Mesenchymal stem cell (in vitro differentiated cells and primary cell): ENCODE measurements around the gene HCN4.
A peak's percentile ranks its signal among the peaks of the same experiment; 100 is the strongest.

Experiments used
- DNase-seq: peaks from one replicate; pipeline ENCODE4 v3.0.0-alpha.2; 2013
- H2AFZ ChIP-seq: one replicate; pipeline ENCODE4 v1.6.1; 2013; ENCODE audit warnings: low read depth, mild to moderate bottlenecking, control low read depth, inconsistent platforms, low read length, moderate library complexity
- H2AK5ac ChIP-seq: 2 replicates; pipeline ENCODE4 v1.6.1; 2013; ENCODE audit warnings: low read length, moderate library complexity, mild to moderate bottlenecking, inconsistent platforms; ENCODE audit not compliant: severe bottlenecking
- H2BK120ac ChIP-seq: one replicate; pipeline ENCODE4 v1.6.1; 2013; ENCODE audit warnings: low read depth, mild to moderate bottlenecking, inconsistent platforms, low read length, moderate library complexity
- H2BK12ac ChIP-seq, 2 experiments: one replicate each; pipeline ENCODE4 v1.6.1; 2013; ENCODE audit warnings: inconsistent platforms in 2 of 2, low read length in 2 of 2, mild to moderate bottlenecking in 2 of 2, moderate library complexity in 2 of 2, control low read depth in 1 of 2
- H2BK15ac ChIP-seq: one replicate; pipeline ENCODE4 v1.6.1; 2013; ENCODE audit warnings: mild to moderate bottlenecking, low read depth, inconsistent platforms; ENCODE audit not compliant: poor library complexity, severe bottlenecking
- H2BK5ac ChIP-seq: 2 replicates; pipeline ENCODE4 v1.6.1; 2013; ENCODE audit warnings: low read depth, mild to moderate bottlenecking, low read length, control low read depth, inconsistent platforms; ENCODE audit not compliant: poor library complexity, severe bottlenecking
- H3K14ac ChIP-seq, 2 experiments: one replicate each; pipeline ENCODE4 v1.6.1; 2013; ENCODE audit warnings: inconsistent platforms in 2 of 2, low read length in 2 of 2, control low read depth in 1 of 2, mild to moderate bottlenecking in 1 of 2, moderate library complexity in 1 of 2
- H3K18ac ChIP-seq, 2 experiments: one replicate each; pipeline ENCODE4 v1.6.1; 2013; ENCODE audit warnings: inconsistent platforms in 2 of 2, low read length in 2 of 2, control low read depth in 1 of 2, low read depth in 1 of 2, mild to moderate bottlenecking in 1 of 2
- H3K23ac ChIP-seq, 2 experiments: one replicate each; pipeline ENCODE4 v1.6.1; 2013; ENCODE audit warnings: inconsistent platforms in 2 of 2, low read length in 2 of 2, mild to moderate bottlenecking in 2 of 2, moderate library complexity in 2 of 2, control low read depth in 1 of 2
- H3K27ac ChIP-seq: 2 replicates; pipeline ENCODE4 v1.5.1; 2013; ENCODE audit warnings: mild to moderate bottlenecking, moderate library complexity, low read length, control low read depth, inconsistent platforms; ENCODE audit not compliant: poor library complexity, severe bottlenecking
- H3K27me3 ChIP-seq, 2 experiments: 2 replicates each; pipeline versions ENCODE4 v1.6.1 to v1.7.0; 2013; ENCODE audit warnings: low read length in 2 of 2, mild to moderate bottlenecking in 2 of 2, moderate library complexity in 2 of 2, control low read depth in 1 of 2, inconsistent platforms in 1 of 2; ENCODE audit not compliant: control insufficient read depth in 1 of 2, insufficient read depth in 1 of 2
- H3K36me3 ChIP-seq, 2 experiments: 2 replicates each; pipeline versions ENCODE4 v1.6.1 to v1.7.0; 2013; ENCODE audit warnings: low read length in 2 of 2, control low read depth in 1 of 2, inconsistent platforms in 1 of 2, low read depth in 1 of 2, mild to moderate bottlenecking in 1 of 2; ENCODE audit not compliant: insufficient read depth in 2 of 2, control insufficient read depth in 1 of 2
- H3K4ac ChIP-seq, 2 experiments: one replicate each; pipeline ENCODE4 v1.6.1; 2013; ENCODE audit warnings: inconsistent platforms in 2 of 2, low read length in 2 of 2, mild to moderate bottlenecking in 2 of 2, moderate library complexity in 2 of 2, control low read depth in 1 of 2, low read depth in 1 of 2
- H3K4me1 ChIP-seq: 2 replicates; pipeline ENCODE4 v1.6.1; 2013; ENCODE audit warnings: low read depth, low read length, control low read depth; ENCODE audit not compliant: control insufficient read depth, insufficient read depth
- H3K4me2 ChIP-seq: 2 replicates; pipeline ENCODE4 v1.6.1; 2013; ENCODE audit warnings: low read length, mild to moderate bottlenecking, inconsistent platforms; ENCODE audit not compliant: poor library complexity, severe bottlenecking
- H3K4me3 ChIP-seq, 2 experiments: 2 replicates each; pipeline versions ENCODE4 v1.5.1 to v1.7.0; 2013; ENCODE audit warnings: low read length in 2 of 2, mild to moderate bottlenecking in 2 of 2, control low read depth in 1 of 2, low read depth in 1 of 2; ENCODE audit not compliant: insufficient read depth in 1 of 2
- H3K79me1 ChIP-seq: replicated peaks from 2 replicates; pipeline ENCODE4 v1.6.1; 2013; ENCODE audit warnings: mild to moderate bottlenecking, control low read depth, low read length, inconsistent platforms; ENCODE audit not compliant: poor library complexity, severe bottlenecking
- H3K9ac ChIP-seq: 2 replicates; pipeline ENCODE4 v1.7.0; 2013; ENCODE audit warnings: mild to moderate bottlenecking, low read length, moderate library complexity
- H3K9me3 ChIP-seq: 2 replicates; pipeline ENCODE4 v1.7.0; 2013; ENCODE audit warnings: mild to moderate bottlenecking, low read length; ENCODE audit not compliant: control insufficient read depth
- H4K8ac ChIP-seq: one replicate; pipeline ENCODE4 v1.6.1; 2013; ENCODE audit warnings: inconsistent platforms, mild to moderate bottlenecking, low read length, moderate library complexity
- H4K91ac ChIP-seq: one replicate; pipeline ENCODE4 v1.6.1; 2013; ENCODE audit warnings: mild to moderate bottlenecking, low read length, inconsistent platforms
- WGBS: methylation state at CpG from one replicate; pipeline ENCODE4 v1.1.7; 2013; ENCODE audit warnings: mixed read lengths; 5-methylcytosine and 5-hydroxymethylcytosine counted together

Gene HCN4

DNA sequence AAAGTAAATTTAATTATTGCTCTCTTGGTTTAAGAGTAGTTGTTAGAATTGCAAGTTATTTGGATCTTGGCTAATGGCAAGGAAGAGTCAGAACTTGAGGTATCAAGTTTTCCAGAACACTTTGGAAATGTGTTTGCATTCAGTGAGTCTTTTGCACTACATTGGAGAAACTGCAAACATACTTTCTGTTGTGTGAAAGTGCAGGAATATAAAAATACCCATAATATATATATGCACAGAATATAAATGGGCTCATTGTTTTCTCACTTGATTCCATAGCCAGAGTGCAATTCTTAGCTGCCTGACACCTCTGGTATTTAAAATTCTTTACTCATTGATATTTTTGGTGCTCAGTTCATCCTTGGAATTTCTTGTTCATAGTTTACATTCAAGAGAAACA lies 92.9 kb downstream of the HCN4 start:
- Histone ChIP-seq H4K91ac (no peak overlapping the region), H3K79me1 (peaks cover 1% of the 10 kb centered on the region), H2BK12ac (no peak overlapping the region), H3K4me1 (peaks cover 1% of the 10 kb centered on the region), H2BK120ac (no peak overlapping the region), H3K14ac (no peak overlapping the region), H3K27me3 (no peaks in the 10 kb centered on the region), H2BK15ac (no peak overlapping the region), H2AK5ac (no peak overlapping the region), H3K9ac (no peak overlapping the region), H3K27ac (no peak overlapping the region), H2BK5ac (no peak overlapping the region), H3K4me2 (no peak overlapping the region), H3K4me3 (no peak overlapping the region), H4K8ac (no peak overlapping the region), H3K18ac (no peak overlapping the region), H3K36me3 (peaks cover 0 to 3% of the 10 kb centered on the region in 2 experiments), H3K23ac (no peak overlapping the region), H3K4ac (no peak overlapping the region), H3K9me3 (no peaks in the 10 kb centered on the region), H2AFZ (no peak overlapping the region)
- DNase-seq, result no peak

DNA sequence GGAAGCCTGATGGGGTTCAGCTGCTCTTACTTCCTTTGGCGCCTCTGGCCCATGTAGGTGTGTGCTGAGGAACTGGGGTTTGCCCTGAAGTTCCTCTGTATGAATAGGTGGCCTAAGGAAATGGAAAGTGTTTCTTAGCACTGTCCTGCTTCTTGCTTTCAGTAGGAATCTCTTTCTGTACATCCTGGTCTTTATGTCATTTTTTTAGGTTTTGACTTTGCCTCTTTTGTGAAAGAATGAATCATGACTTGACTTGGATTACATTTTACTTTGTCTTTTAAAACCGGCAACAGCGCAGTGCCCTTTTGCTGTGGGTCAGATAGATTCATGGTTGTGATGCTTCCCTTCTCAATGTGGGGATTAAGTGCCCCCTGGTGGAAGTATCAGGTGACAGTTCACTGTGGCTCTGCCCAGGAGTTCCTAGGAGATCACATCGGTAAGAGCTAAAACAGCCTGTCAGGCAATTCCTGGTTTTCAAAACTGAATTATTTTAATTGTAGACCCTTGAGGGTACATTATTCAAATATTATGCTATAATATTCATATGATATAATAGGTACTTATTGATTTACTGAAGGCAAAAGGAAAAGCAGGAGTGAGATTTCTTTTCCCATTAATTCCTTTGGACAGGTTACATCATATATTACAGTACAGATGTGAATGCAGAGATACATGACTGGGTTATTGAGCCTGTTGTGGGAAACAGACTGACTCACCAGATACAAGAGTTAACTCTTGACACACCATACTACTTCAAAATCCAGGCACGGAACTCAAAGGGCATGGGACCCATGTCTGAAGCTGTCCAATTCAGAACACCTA lies 95.4 kb downstream of the HCN4 start:
- no peak overlapping the region for H3K4me3 ChIP-seq
- no peak overlapping the region for H2AK5ac ChIP-seq
- H3K27ac ChIP-seq, result no peak overlapping the region
- peak; percentile 68 for DNase-seq
- H2BK120ac ChIP-seq, result no peak overlapping the region
- H3K79me1 ChIP-seq, result peaks cover 3% of the 10 kb centered on the region
- H2AFZ ChIP-seq, result no peak overlapping the region
- 63% methylated on average over 4 of the region's 5 CpGs for WGBS
- no peak overlapping the region for H2BK15ac ChIP-seq
- peaks cover 1% of the 10 kb centered on the region for H3K4me1 ChIP-seq
- H4K91ac ChIP-seq, result no peak overlapping the region
- H3K9me3 ChIP-seq, result no peaks in the 10 kb centered on the region
- no peaks in the 10 kb centered on the region for H3K27me3 ChIP-seq
- H2BK5ac ChIP-seq, result no peak overlapping the region
- no peak overlapping the region for H2BK12ac ChIP-seq
- no peak overlapping the region for H3K18ac ChIP-seq
- no peak overlapping the region for H3K23ac ChIP-seq
- H4K8ac ChIP-seq, result no peak overlapping the region
- peaks cover 3 to 8% of the 10 kb centered on the region in 2 experiments for H3K36me3 ChIP-seq
- H3K4me2 ChIP-seq, result no peak overlapping the region
- peak overlapping the region; percentile 32 for H3K9ac ChIP-seq
- H3K14ac ChIP-seq, result no peak overlapping the region
- H3K4ac ChIP-seq, result no peak overlapping the region

DNA sequence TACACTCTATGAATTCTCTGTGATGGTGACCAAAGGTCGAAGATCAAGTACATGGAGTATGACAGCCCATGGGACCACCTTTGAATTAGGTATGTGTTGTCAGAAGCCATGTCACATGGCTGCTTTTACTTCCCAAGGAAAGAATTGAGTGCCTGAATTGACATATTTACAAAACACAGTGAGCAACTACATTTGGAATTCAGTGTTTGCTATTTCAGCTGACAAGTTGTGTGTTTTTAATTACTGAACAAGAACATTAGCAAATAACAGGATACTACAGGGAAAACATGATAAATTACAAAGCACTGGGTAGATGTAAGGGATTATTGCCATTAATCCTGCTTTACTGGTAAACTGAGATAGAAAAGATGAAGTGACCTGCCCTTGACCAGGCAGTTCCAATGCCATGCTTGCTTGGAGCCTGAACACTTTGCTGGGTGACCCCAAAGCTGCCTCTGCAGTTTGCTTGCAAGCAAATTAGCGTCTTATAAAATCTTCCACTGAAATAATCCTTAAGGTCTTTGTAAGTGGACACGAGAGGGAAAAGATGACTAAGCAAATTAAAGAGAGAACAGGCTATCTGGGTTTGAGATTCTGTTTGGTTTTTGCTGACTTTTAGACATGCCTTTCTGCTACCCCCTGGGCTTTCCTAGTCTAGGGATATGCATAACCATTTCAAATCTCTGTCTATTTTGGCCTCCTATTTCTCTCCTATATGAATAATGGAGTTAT lies 98.2 kb downstream of the HCN4 start:
- Histone ChIP-seq H2BK5ac (no peak overlapping the region), H3K4me3 (no peak overlapping the region), H3K23ac (no peak overlapping the region), H2AK5ac (no peak overlapping the region), H2AFZ (no peak overlapping the region), H3K4me2 (no peak overlapping the region), H4K91ac (no peak overlapping the region), H2BK12ac (no peak overlapping the region), H4K8ac (no peak overlapping the region), H3K18ac (no peak overlapping the region), H3K27me3 (no peaks in the 10 kb centered on the region), H3K9me3 (no peaks in the 10 kb centered on the region), H3K27ac (no peak overlapping the region), H3K79me1 (peaks cover 3% of the 10 kb centered on the region), H2BK15ac (no peak overlapping the region), H3K4ac (no peak overlapping the region), H3K4me1 (no peaks in the 10 kb centered on the region), H3K36me3 (peaks cover 6 to 14% of the 10 kb centered on the region in 2 experiments), H2BK120ac (no peak overlapping the region), H3K9ac (no peak overlapping the region), H3K14ac (no peak overlapping the region)
- WGBS, result 55% methylated on average over 2 of the region's 3 CpGs
- DNase-seq, result peak; percentile 21
